ENCODE data around the gene TMEM220.

The TMEM220 gene

GRCh38 chr17:10673312-10673711 is 56.5 kb downstream of the TMEM220 start:
- ATAC-seq = no peak
- TF ChIP-seq ZNF8 (CRISPR knock-in tag; IDR thresholded peaks at IDR 0.05) (no peak), BACH2 (CRISPR knock-in tag; IDR thresholded peaks at IDR 0.05; ENCODE audit: borderline replicate concordance) (no peak), ESRRG (CRISPR knock-in tag; IDR thresholded peaks at IDR 0.05) (no peak), CSRNP3 (CRISPR knock-in tag; IDR thresholded peaks at IDR 0.05) (no peak), RARB (CRISPR knock-in tag; IDR thresholded peaks at IDR 0.05) (no peak), GLIS3 (CRISPR knock-in tag; IDR thresholded peaks at IDR 0.05) (no peak), SNAI2 (CRISPR knock-in tag; IDR thresholded peaks at IDR 0.05) (no peak), ZNF70 (CRISPR knock-in tag; IDR thresholded peaks at IDR 0.05) (no peak), ARNTL (CRISPR knock-in tag; IDR thresholded peaks at IDR 0.05; ENCODE audit: borderline replicate concordance, low read depth) (no peak), ZC3H10 (CRISPR knock-in tag; IDR thresholded peaks at IDR 0.05) (no peak)
- TF ChIP-seq, protein P1, sequence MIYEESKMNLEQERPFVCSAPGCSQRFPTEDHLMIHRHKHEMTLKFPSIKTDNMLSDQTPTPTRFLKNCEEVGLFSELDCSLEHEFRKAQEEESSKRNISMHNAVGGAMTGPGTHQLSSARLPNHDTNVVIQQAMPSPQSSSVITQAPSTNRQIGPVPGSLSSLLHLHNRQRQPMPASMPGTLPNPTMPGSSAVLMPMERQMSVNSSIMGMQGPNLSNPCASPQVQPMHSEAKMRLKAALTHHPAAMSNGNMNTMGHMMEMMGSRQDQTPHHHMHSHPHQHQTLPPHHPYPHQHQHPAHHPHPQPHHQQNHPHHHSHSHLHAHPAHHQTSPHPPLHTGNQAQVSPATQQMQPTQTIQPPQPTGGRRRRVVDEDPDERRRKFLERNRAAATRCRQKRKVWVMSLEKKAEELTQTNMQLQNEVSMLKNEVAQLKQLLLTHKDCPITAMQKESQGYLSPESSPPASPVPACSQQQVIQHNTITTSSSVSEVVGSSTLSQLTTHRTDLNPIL (CRISPR knock-in tag; IDR thresholded peaks at IDR 0.05; ENCODE audit: low read depth) = no peak

DNA sequence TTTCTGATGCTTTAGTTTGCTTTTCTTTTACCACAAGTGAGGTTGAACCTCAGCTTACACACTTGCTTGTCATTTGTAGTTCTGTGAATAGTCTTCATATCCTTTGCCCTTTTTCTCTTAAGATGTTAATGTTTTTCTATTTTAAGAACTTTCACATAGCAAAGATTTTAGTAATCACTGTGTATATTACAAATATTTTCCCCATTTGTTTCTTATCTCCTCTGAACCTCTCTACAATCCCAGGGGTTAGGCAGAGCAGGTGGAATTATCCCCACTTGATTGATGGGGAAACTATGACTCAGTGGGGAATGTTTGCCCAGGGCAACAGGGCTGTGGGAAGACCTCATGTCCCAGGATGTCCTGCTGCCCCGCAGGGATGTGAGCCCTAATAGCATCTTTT is 61.0 kb downstream of the TMEM220 start:
- TF ChIP-seq, protein P2, sequence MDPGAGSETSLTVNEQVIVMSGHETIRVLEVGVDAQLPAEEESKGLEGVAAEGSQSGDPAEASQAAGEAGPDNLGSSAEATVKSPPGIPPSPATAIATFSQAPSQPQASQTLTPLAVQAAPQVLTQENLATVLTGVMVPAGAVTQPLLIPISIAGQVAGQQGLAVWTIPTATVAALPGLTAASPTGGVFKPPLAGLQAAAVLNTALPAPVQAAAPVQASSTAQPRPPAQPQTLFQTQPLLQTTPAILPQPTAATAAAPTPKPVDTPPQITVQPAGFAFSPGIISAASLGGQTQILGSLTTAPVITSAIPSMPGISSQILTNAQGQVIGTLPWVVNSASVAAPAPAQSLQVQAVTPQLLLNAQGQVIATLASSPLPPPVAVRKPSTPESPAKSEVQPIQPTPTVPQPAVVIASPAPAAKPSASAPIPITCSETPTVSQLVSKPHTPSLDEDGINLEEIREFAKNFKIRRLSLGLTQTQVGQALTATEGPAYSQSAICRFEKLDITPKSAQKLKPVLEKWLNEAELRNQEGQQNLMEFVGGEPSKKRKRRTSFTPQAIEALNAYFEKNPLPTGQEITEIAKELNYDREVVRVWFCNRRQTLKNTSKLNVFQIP (CRISPR knock-in tag; IDR thresholded peaks at IDR 0.05; ENCODE audit: borderline replicate concordance, low read depth) = no peak
- TF ChIP-seq ZFP3 (CRISPR knock-in tag; IDR thresholded peaks at IDR 0.05) = no peak
- no peak for TF ChIP-seq TSHZ2 (CRISPR knock-in tag; IDR thresholded peaks at IDR 0.05)
- TF ChIP-seq SNAI2 (CRISPR knock-in tag; IDR thresholded peaks at IDR 0.05) = no peak
- no peak for TF ChIP-seq ZC3H10 (CRISPR knock-in tag; IDR thresholded peaks at IDR 0.05)
- no peak for TF ChIP-seq OSR1 (CRISPR knock-in tag; IDR thresholded peaks at IDR 0.05)
- TF ChIP-seq, protein P1 (CRISPR knock-in tag; IDR thresholded peaks at IDR 0.05; ENCODE audit: low read depth) = no peak
- no peak for TF ChIP-seq RARB (CRISPR knock-in tag; IDR thresholded peaks at IDR 0.05)
- no peak for TF ChIP-seq ISL1 (CRISPR knock-in tag; IDR thresholded peaks at IDR 0.05)
- TF ChIP-seq ZNF565 (CRISPR knock-in tag; conservative IDR thresholded peaks at IDR 0.05; ENCODE audit: low read depth) = no peak
- no peak for TF ChIP-seq TOX (CRISPR knock-in tag; IDR thresholded peaks at IDR 0.05; ENCODE audit: borderline replicate concordance)
- no peak for TF ChIP-seq CSDC2 (CRISPR knock-in tag; IDR thresholded peaks at IDR 0.05)
- ATAC-seq = peak; percentile 82

- no peak for TF ChIP-seq CSRNP3 (CRISPR knock-in tag; IDR thresholded peaks at IDR 0.05)
- TF ChIP-seq TCF4 (CRISPR knock-in tag; IDR thresholded peaks at IDR 0.05; ENCODE audit: borderline replicate concordance) = no peak
- TF ChIP-seq TSHZ2 (CRISPR knock-in tag; IDR thresholded peaks at IDR 0.05) = no peak
- TF ChIP-seq ZNF565 (CRISPR knock-in tag; conservative IDR thresholded peaks at IDR 0.05; ENCODE audit: low read depth) = no peak
- no peak for ATAC-seq
These were observed 62.9 kb downstream of the TMEM220 start for GRCh38 chr17:10666906-10667305.

All from SK-N-SH treated with all-trans-retinoic acid at 6 μM for 48 hours (cell line).